CD8-positive, alpha-beta memory T cell (primary cell): Measurements from ENCODE around the gene ALX4. TPM values are rescaled to one million over a fixed set of nuclear protein-coding genes. Genes with fewer than 3 reads are reported as not detected.
A peak's percentile ranks its signal among the peaks of the same experiment; 100 is the strongest.

ENCODE experiments used
- CTCF ChIA-PET: fragments of 350-600 bp; sonication (Branson Sonifier 250); formaldehyde crosslinking; loops from one replicate; lab custom pipeline; 2021; ENCODE audit warnings: antibody characterized with exemption; lab: Charles Lee
- POLR2A ChIA-PET: fragments of 350-600 bp; sonication (Branson Sonifier 250); formaldehyde crosslinking; loops from one replicate; lab custom pipeline; 2021; ENCODE audit warnings: antibody characterized with exemption; lab: Charles Lee
- DNase-seq, 5 donors: peaks; one replicate each; pipeline versions ENCODE4 v3.0.0 to v3.0.0-alpha.2; 2020 to 2022; ENCODE audit warnings: mixed read lengths in 1 of 5
- H3K27ac ChIP-seq: one replicate; pipeline ENCODE4 v1.7.0; 2013; ENCODE audit warnings: low read depth, mild to moderate bottlenecking, low read length, moderate library complexity
- H3K27me3 ChIP-seq: 2 replicates; pipeline ENCODE4 v1.7.0; 2013; ENCODE audit warnings: low read length, mild to moderate bottlenecking; ENCODE audit not compliant: insufficient read depth, poor library complexity, severe bottlenecking
- H3K36me3 ChIP-seq: 2 replicates; pipeline ENCODE4 v1.7.0; 2013; ENCODE audit warnings: mild to moderate bottlenecking, low read length, moderate library complexity; ENCODE audit not compliant: insufficient read depth
- H3K4me1 ChIP-seq: 2 replicates; pipeline ENCODE4 v1.7.0; 2013; ENCODE audit warnings: mild to moderate bottlenecking, low read length, moderate library complexity; ENCODE audit not compliant: insufficient read depth
- H3K4me3 ChIP-seq: 2 replicates; pipeline ENCODE4 v1.7.0; 2013; ENCODE audit warnings: mild to moderate bottlenecking, low read length
- H3K9me3 ChIP-seq: 2 replicates; pipeline ENCODE4 v1.7.0; 2013; ENCODE audit warnings: mild to moderate bottlenecking, low read length
- H3K27ac Mint-ChIP-seq, 8 donors: one replicate each; pipeline ENCODE4 v1.8.0; 2020 to 2021; ENCODE audit warnings: mixed read lengths in 8 of 8, mild to moderate bottlenecking in 6 of 8, inconsistent platforms in 3 of 8, moderate library complexity in 3 of 8
- H3K27me3 Mint-ChIP-seq, 2 donors: one replicate each; pipeline ENCODE4 v1.8.0; 2020 to 2021; ENCODE audit warnings: mixed read lengths in 2 of 2, mild to moderate bottlenecking in 1 of 2, moderate library complexity in 1 of 2
- H3K36me3 Mint-ChIP-seq, 3 donors: one replicate each; pipeline ENCODE4 v1.8.0; 2020 to 2021; ENCODE audit warnings: mixed read lengths in 3 of 3, inconsistent platforms in 1 of 3, mild to moderate bottlenecking in 1 of 3
- H3K4me1 Mint-ChIP-seq, 3 donors: one replicate each; pipeline ENCODE4 v1.8.0; 2020 to 2021; ENCODE audit warnings: mixed read lengths in 3 of 3, inconsistent platforms in 1 of 3, mild to moderate bottlenecking in 1 of 3
- H3K4me3 Mint-ChIP-seq, 7 donors: one replicate each; pipeline ENCODE4 v1.8.0; 2020 to 2021; ENCODE audit warnings: mixed read lengths in 7 of 7, mild to moderate bottlenecking in 6 of 7, moderate library complexity in 4 of 7, inconsistent platforms in 2 of 7
- H3K9me3 Mint-ChIP-seq, 5 donors: one replicate each; pipeline ENCODE4 v1.8.0; 2020 to 2022; ENCODE audit warnings: mixed read lengths in 5 of 5, mild to moderate bottlenecking in 3 of 5, moderate library complexity in 2 of 5, inconsistent platforms in 1 of 5
- polyA plus RNA-seq: library from polyadenylated mRNA; unstranded; fragments of 300-500 nt; fragmentation: Illumina TruSeq; gene quantifications from one replicate; pipeline ENCODE4 v1.2.3, GENCODE V29; 2021
- total RNA-seq, 2 experiments: library from RNA; stranded (reverse); gene quantifications; one replicate each; pipeline ENCODE4 v1.2.3, GENCODE V29; 2021

The ALX4 gene
- total RNA-seq (not detected), polyA plus RNA-seq (not detected)

DNA sequence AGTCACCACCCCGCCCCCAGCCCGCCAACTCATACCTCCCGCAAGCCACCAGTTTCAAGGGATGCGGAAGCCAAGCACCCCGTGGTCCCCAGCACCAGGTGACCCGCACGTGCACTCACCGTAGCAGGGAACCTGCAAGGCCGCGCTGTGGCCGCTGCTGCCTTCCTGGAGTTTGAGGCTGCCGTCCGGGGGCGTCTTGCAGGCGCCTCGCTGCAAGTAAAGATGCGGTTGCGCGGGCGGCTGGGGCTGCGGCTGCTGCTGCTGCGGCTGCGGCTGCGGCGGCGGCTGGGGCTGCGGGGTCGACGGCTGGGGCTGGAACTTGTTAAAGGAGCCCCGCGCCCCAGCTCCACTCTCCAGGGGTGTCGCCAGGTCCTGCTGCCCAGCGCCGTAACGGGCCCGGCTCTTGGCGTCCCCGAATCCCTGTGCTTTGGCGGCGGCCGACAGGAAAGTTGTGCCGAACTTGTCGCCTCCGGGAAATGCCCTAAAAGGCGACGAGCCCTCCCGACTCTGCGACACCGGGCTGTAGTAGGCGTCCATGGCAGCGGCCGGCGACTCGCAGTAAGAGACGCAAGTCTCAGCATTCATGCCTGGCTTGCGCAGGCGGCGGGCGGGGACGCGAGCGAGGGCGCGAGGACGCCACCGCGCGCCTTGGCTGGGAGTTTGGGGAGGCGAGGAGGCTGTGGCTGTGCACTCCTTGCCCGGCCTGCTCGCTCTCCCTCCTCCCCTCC is at the start of gene ALX4:
Gene ALX4 (minus strand): TSS at position 662 of the 728 bp plus-strand sequence. CDS start 77 bp downstream, at position 585.
- no peak within 1 kb of the TSS for H3K27ac Mint-ChIP-seq
- ChIA-PET POLR2A (no interaction called here), CTCF (no interaction called here)
- peak within 1 kb of the TSS in 6 of 7 donors; percentile 45 to 73 (median 56) for H3K4me3 Mint-ChIP-seq
- H3K4me1 ChIP-seq = peaks cover 8% of the 10 kb centered on the region
- peaks cover 49% of the 10 kb centered on the region for H3K27me3 ChIP-seq
- peaks cover 76 to 80% of the 10 kb centered on the region in 2 donors for H3K27me3 Mint-ChIP-seq
- no peak within 1 kb of the TSS for H3K27ac ChIP-seq
- DNase-seq = no peak
- no peak within 1 kb of the TSS for H3K4me3 ChIP-seq
- peaks cover 22 to 44% (median 23%) of the 10 kb centered on the region in 3 donors for H3K4me1 Mint-ChIP-seq
- no peaks in the 10 kb centered on the region for H3K9me3 ChIP-seq
- H3K36me3 ChIP-seq = no peaks in the 10 kb centered on the region
- peaks cover 0 to 2% (median 0%) of the 10 kb centered on the region in 3 donors for H3K36me3 Mint-ChIP-seq
- H3K9me3 Mint-ChIP-seq = peaks cover 0 to 5% (median 0%) of the 10 kb centered on the region in 5 donors

DNA sequence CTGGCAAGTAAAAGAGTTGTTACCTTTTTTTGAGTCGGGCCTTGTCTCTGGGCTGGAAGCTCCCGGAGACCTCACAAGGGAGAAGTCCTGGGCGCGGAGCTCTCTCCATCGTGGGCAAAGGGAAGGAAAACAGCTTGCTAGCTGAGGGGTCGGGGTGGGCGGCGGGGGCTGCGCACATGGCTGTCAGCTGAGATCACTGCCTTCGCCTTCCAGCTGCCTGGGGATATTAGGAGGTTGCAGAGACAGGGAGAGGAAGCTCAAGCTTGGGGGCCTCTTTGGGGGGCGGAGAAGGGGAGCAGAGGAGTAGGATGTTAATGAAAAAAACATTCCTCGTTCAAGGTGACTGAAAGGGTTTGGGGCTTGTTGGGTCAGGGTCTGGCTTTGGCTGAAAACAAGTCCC is 49.2 kb upstream of the ALX4 start:
- Histone ChIP-seq H3K27ac (no peak overlapping the region), H3K4me3 (no peak overlapping the region), H3K27me3 (no peaks in the 10 kb centered on the region), H3K36me3 (no peaks in the 10 kb centered on the region), H3K9me3 (no peaks in the 10 kb centered on the region), H3K4me1 (no peaks in the 10 kb centered on the region)
- Mint-ChIP-seq H3K27me3 (peaks cover 11 to 54% of the 10 kb centered on the region in 2 donors), H3K27ac (no peak overlapping the region), H3K36me3 (no peaks in the 10 kb centered on the region), H3K4me1 (no peaks in the 10 kb centered on the region), H3K4me3 (no peak overlapping the region), H3K9me3 (peaks cover 0 to 3% (median 0%) of the 10 kb centered on the region in 5 donors)
- no peak for DNase-seq
- POLR2A ChIA-PET = no interaction called here
- CTCF ChIA-PET = no interaction called here

DNA sequence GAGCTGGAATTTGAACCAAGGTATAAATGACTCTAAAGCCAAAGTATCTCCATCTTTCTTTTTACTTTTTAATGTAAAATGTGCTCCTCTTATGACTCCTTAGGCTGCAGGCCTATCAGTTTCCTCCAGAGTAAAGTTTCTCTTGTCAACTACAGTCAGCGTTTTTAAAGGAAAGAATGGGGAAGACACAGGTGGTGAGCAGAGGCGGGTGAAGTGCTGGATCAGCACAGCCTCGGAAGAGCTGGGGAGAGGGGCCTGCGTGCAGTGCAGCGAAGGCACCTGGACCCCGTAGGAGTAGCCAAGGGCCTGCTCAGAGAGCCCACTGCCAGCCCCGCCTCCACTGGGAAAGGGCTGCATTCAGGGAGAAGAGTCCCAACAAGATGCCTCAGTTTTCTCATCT is 48.8 kb upstream of the ALX4 start:
- H3K9me3 ChIP-seq = no peaks in the 10 kb centered on the region
- Mint-ChIP-seq H3K9me3 (peaks cover 0 to 3% (median 0%) of the 10 kb centered on the region in 5 donors), H3K4me1 (no peaks in the 10 kb centered on the region), H3K4me3 (no peak overlapping the region), H3K36me3 (no peaks in the 10 kb centered on the region), H3K27ac (no peak overlapping the region), H3K27me3 (peaks cover 11 to 54% of the 10 kb centered on the region in 2 donors)
- no peaks in the 10 kb centered on the region for H3K27me3 ChIP-seq
- DNase-seq = no peak
- CTCF ChIA-PET = no interaction called here
- H3K36me3 ChIP-seq = no peaks in the 10 kb centered on the region
- no peak overlapping the region for H3K4me3 ChIP-seq
- no peak overlapping the region for H3K27ac ChIP-seq
- H3K4me1 ChIP-seq = no peaks in the 10 kb centered on the region
- POLR2A ChIA-PET = no interaction called here

DNA sequence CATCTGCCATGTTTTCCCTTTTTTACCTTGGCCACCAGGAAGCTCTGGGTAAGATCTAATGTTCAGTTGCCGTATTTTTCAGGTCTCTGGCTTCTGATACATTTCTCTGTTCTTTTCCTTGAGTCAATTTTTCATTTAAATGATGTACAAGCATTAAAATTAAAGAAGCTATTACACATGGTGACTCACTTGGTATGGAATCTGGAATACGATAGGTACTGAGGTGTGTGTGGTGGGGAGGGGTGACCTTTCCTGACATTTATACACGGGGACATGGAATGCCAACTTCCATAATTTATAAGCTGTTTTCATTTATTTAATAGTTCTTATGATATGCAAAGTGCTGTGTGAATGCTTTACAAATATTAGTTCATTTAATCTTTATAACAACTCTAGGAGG is 47.8 kb upstream of the ALX4 start:
- no peaks in the 10 kb centered on the region for H3K36me3 ChIP-seq
- no peaks in the 10 kb centered on the region for H3K27me3 ChIP-seq
- H3K4me1 ChIP-seq = no peaks in the 10 kb centered on the region
- Mint-ChIP-seq H3K27ac (no peak overlapping the region), H3K4me3 (no peak overlapping the region), H3K36me3 (no peaks in the 10 kb centered on the region), H3K9me3 (peaks cover 0 to 3% (median 0%) of the 10 kb centered on the region in 5 donors), H3K27me3 (peaks cover 11 to 54% of the 10 kb centered on the region in 2 donors), H3K4me1 (no peaks in the 10 kb centered on the region)
- no peak for DNase-seq
- H3K9me3 ChIP-seq = no peaks in the 10 kb centered on the region
- ChIA-PET CTCF (no interaction called here), POLR2A (no interaction called here)
- no peak overlapping the region for H3K27ac ChIP-seq
- H3K4me3 ChIP-seq = no peak overlapping the region

DNA sequence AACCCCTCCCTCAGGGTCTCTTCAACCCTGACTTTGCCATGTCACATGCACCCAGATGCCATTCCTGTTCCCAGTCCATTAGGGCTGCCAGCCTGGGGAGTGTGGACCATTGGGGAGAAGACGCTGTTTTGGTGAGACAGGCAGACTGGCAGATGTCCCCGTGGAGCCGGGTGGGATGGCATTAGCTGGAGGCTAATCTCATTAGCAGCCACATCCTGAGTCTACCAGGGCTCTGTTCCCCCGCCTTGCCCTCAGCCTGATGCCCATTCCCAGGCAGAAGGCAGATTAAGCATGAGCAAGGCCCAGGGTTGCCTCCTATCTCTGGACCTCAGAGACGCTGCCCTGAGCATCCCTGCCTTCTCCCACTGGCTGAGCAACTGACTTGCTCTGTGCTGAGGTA is 46.4 kb upstream of the ALX4 start:
- Histone ChIP-seq H3K27ac (no peak overlapping the region), H3K36me3 (no peaks in the 10 kb centered on the region), H3K27me3 (no peaks in the 10 kb centered on the region), H3K4me1 (no peaks in the 10 kb centered on the region), H3K9me3 (no peaks in the 10 kb centered on the region), H3K4me3 (no peak overlapping the region)
- ChIA-PET CTCF (no interaction called here), POLR2A (no interaction called here)
- H3K27ac Mint-ChIP-seq = no peak overlapping the region
- no peak overlapping the region for H3K4me3 Mint-ChIP-seq
- H3K27me3 Mint-ChIP-seq = peaks cover 14 to 56% of the 10 kb centered on the region in 2 donors
- DNase-seq = no peak
- peaks cover 0 to 3% (median 0%) of the 10 kb centered on the region in 5 donors for H3K9me3 Mint-ChIP-seq
- H3K36me3 Mint-ChIP-seq = no peaks in the 10 kb centered on the region
- no peaks in the 10 kb centered on the region for H3K4me1 Mint-ChIP-seq

DNA sequence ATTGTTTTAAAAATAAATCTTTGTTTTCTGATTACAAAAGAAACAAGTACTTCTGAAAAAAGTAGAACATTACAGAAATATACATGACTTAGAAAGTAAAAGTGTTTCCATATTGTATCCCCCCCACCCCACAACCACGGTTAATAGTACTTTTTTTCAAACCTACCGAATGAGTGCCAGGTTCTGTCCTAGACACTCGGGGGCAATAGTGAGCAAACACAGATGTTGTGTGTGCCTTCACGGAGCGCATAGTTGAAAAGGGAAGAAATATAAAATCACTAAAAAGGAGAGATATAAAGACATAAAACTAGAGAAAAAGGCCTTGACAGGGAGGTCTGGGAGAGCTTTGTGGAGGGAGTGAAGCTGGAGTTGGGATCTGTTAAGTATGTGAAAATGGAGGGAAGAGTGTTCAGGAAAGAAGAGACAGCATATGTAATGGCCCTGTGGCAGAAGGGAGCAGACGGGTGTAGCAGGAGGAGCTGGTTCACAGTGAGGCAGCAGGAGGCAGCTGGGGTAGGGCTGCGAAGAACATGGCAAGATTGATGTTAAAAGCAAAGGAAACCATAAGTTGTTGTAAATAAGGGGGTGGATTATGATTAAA is 42.1 kb upstream of the ALX4 start:
- CTCF ChIA-PET = no interaction called here
- H3K4me3 ChIP-seq = no peak overlapping the region
- H3K4me3 Mint-ChIP-seq = no peak overlapping the region
- no peak for DNase-seq
- no peaks in the 10 kb centered on the region for H3K36me3 ChIP-seq
- H3K9me3 ChIP-seq = no peaks in the 10 kb centered on the region
- H3K27me3 Mint-ChIP-seq = peaks cover 26 to 62% of the 10 kb centered on the region in 2 donors
- no peaks in the 10 kb centered on the region for H3K4me1 ChIP-seq
- H3K36me3 Mint-ChIP-seq = no peaks in the 10 kb centered on the region
- POLR2A ChIA-PET = no interaction called here
- H3K27ac Mint-ChIP-seq = no peak overlapping the region
- H3K27ac ChIP-seq = no peak overlapping the region
- no peaks in the 10 kb centered on the region for H3K4me1 Mint-ChIP-seq
- H3K9me3 Mint-ChIP-seq = no peaks in the 10 kb centered on the region
- no peaks in the 10 kb centered on the region for H3K27me3 ChIP-seq

DNA sequence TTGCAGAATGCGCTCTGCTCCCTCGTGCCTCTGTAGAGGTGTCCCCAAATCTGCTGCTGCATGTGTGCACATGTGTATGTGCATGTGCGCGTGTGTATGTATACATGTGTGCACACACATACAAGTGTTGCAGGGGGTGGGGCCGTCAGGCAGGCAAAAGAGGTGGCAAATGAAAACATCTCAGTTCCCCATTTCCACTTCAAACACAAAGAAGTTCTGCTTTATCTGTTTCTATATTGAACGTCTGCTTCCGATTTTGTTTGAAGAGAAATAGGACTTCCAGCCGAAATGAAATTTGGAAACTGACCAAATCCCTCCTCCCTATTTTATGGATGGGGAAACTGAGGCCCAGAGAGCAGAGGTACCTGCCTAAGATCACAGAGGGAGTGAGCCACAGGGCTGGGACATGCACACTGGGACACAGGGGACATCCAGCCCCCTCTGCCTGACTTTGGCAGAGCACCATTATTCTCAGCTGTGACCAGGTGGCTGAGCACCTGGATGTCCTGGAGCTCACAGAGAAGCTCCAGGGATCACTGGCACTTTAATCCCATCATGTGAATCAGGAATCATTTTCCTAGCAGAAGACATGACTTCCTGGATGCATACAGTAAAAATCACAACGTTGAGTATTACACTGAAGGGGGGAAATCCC is 41.2 kb upstream of the ALX4 start:
- H3K4me3 ChIP-seq = no peak overlapping the region
- Mint-ChIP-seq H3K4me1 (no peaks in the 10 kb centered on the region), H3K9me3 (no peaks in the 10 kb centered on the region), H3K27me3 (peaks cover 23 to 62% of the 10 kb centered on the region in 2 donors), H3K4me3 (no peak overlapping the region), H3K36me3 (no peaks in the 10 kb centered on the region), H3K27ac (no peak overlapping the region)
- no peak overlapping the region for H3K27ac ChIP-seq
- CTCF ChIA-PET = no interaction called here
- no peaks in the 10 kb centered on the region for H3K36me3 ChIP-seq
- H3K9me3 ChIP-seq = no peaks in the 10 kb centered on the region
- DNase-seq = no peak
- H3K4me1 ChIP-seq = no peaks in the 10 kb centered on the region
- POLR2A ChIA-PET = no interaction called here
- H3K27me3 ChIP-seq = no peaks in the 10 kb centered on the region

DNA sequence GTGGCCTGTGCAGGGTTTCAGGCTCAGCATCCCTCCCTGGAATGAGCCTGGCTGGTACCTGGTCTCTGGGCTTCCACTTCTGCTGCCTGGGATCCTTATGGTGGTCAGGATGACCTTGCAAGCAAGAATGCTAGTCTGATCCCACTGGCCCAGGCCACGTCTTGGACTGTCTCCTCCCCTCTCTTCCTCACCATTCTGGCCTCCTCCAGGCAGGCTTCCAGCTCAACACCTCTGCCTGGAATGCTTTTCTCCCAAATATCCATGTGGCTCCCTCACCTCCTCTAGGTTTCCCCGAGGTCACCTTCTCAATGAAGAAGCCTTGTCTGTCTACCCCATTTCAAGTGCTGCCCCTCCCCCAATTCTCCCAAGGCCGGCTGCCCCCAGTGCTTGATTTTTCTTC is 39.4 kb upstream of the ALX4 start:
- Histone ChIP-seq H3K9me3 (no peaks in the 10 kb centered on the region), H3K36me3 (no peaks in the 10 kb centered on the region), H3K27me3 (no peaks in the 10 kb centered on the region), H3K4me3 (no peak overlapping the region), H3K4me1 (no peaks in the 10 kb centered on the region), H3K27ac (no peak overlapping the region)
- Mint-ChIP-seq H3K9me3 (no peaks in the 10 kb centered on the region), H3K27ac (peak overlapping the region in 1 of 8 donors; percentile 47), H3K36me3 (no peaks in the 10 kb centered on the region), H3K4me1 (no peaks in the 10 kb centered on the region), H3K4me3 (no peak overlapping the region), H3K27me3 (peaks cover 20 to 60% of the 10 kb centered on the region in 2 donors)
- CTCF ChIA-PET = no interaction called here
- POLR2A ChIA-PET = no interaction called here
- no peak for DNase-seq
